Stimulated activated CD4-positive, alpha-beta T cell treated with anti-CD3 and anti-CD28 coated beads, Interleukin-2, amount 100 ng/mL, for 4 hours (primary cell): ENCODE results near the gene GRIK3.

Experiments
- DNase-seq: peaks from one replicate; pipeline ENCODE4 v3.0.0-alpha.2; 2020; ENCODE audit warnings: low read depth

GRIK3 gene

DNA sequence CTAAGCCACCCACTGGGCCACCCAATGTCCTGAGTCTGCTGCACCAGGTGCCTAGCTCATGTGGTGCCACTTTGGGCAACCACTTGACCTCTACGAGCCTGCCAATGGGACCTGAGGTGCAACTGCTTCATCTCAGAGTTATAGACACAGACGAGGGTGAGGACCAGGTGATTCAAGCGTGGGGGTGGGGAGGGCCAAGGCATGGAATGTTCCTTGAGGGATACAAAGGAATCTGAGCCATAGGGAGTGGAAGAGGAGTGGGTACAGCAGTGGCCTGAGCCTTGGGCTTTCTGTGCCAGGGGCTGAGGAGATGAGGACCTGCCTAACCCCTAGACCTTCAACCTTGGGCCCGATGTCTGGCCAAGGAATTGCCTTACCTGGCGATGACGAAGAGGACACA, 209.1 kb downstream of the GRIK3 start:
- no peak for DNase-seq

DNA sequence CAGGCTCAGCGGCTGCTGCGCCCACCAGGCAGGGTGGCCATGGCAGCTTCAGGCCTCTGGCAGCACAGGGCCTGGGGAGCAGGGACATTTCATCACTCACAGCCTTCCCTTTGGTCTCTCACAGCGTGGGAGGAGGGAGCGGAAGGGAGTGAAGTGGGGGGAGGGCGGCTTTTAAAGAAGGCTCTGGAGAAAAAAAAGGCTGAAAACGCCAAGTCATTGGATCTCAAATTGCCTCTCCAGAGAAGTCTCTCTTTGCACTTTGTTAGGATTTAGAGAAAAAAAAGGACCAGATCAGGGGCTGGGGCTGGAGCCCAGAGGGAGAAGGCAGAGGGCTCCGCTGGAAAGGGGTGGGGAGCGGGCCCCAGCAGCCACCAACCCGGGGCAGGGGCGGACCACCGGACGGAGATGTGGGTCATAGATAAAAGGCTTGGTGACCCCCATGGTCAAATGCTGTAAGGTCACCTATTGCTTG, 209.9 kb downstream of the GRIK3 start:
- DNase-seq, result no peak

DNA sequence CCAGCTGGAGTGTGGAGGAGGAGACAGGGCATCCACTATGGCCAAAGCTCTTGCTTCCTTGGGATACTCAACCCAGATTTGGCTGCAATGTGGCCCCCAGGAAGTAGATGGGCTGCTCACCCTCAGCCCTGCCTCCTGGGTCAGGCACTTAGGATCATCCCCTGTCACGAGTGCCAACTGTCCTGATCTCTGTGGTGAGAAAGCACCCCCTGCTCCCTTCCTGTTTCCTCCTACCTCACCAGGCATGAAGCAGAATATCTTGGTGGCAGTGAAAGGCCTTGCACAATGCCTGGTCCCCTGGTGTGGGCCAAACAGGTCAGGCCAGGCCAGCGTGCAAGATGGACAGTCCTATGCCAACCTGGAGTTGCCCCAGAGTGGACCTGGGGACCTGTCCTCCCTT, 211.7 kb downstream of the GRIK3 start:
- DNase-seq, result no peak

DNA sequence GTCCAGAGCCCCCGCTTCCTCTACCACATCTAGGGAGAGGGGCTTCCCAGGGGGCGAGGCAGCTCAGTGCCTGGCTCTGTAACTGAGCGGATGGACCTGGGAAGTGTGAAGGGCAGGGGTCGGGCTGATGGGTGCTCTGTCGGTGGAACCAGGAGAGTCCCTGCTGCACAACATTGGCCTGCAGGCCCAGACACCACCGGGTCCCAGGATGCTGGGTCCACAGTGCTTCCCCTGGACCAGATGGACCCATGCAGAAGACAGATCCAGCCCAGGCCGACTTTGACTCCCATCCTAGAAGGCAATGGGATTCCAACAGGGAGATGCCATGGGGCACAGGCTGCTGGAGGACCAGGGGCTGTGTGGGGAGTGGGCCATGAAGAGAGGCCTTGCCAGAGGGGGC, 212.9 kb downstream of the GRIK3 start:
- DNase-seq, result no peak

DNA sequence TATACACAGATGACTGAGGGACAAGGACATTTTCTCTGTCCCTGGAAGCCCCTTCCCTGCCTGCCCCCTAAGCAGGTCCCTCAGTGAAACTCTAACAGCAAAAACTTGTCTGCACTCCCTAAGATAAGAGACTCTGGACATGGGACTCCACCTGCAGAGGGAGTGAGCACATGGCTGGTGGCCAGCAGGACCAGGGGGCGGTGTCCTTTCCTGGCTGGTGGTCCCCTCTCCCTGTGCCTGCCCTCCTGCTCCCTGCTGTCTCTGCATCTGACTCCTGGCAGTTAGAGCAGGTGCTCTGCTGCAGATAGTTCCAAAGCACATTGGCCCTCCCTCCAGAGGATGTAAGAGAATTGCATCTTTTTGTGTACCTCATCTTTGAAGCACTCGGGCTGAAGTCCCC, 215.5 kb downstream of the GRIK3 start:
- DNase-seq, result no peak

DNA sequence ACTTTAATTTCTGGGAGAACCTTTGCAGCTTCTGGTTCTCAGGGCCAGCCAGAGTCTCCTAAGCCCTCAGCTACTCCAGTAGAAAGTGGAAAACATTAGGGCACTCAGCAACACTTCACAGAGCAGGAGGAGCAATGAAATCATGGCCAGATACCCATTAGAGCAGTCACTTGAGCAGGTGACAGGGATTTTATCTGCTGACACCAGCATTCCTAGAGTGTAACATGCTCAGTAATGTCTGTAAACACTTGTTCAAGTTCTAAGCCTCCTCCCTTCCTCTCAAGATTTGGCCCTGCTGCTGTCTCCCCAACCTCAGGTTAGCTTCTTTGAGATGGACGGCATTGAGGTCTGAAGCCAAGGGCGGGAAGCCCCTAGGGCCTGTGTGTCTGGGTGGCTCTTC, 218.0 kb downstream of the GRIK3 start:
- no peak for DNase-seq

DNA sequence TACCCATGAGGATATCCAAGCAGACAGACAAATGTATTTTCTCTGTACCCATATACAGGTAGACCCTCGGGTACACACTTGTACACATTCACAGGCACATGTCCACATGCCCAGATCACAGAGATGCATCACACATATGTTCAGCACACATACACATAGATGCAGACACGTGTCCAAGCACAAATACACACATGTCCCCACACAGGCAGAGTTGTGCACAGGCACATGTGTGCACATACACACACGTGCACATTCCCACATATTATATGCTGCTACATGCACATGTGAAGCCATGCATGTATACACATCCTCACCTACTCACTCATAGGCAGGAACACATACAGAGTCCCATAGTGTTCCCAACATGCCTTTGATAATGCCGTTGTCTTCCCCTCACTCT, 219.5 kb downstream of the GRIK3 start:
- no peak for DNase-seq

DNA sequence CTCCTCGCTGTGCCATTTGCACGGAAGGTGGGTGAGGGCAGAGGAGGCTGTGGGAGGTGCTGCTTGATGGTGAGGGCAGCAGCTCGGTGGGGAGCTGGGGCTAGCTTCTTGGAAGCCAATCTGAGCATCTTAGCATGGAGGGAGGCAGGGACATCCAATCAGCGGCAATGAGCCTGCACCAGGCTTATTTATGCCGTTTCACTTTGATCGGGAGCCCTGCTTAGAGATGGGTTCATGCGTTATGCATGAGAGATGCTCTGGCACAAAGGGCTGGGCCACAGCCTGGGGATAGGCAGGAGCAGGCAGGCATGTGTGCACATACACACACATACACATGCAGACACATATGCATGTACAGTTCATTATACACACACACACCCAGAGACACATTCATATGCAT, 220.2 kb downstream of the GRIK3 start:
- DNase-seq, result no peak

DNA sequence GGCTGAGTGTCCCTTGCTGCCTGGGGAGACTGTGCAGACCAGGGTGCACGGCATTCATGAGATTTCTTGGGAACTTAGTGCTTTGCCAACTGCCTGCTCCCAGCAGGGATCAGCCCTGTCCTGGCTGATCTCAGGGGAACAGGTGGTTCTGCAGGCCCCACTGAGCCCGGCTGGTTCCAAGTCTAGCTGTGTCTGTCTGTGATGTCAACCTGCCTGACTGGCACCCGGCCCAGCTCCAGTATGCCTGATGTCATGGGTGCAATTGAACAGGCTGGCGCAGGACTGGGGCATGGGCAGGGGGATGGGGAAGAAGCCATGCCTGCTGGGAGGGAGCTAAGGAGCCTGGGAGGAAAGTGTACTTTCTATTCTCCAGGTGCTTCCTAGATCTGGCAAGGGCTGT, 227.1 kb downstream of the GRIK3 start:
- no peak for DNase-seq

DNA sequence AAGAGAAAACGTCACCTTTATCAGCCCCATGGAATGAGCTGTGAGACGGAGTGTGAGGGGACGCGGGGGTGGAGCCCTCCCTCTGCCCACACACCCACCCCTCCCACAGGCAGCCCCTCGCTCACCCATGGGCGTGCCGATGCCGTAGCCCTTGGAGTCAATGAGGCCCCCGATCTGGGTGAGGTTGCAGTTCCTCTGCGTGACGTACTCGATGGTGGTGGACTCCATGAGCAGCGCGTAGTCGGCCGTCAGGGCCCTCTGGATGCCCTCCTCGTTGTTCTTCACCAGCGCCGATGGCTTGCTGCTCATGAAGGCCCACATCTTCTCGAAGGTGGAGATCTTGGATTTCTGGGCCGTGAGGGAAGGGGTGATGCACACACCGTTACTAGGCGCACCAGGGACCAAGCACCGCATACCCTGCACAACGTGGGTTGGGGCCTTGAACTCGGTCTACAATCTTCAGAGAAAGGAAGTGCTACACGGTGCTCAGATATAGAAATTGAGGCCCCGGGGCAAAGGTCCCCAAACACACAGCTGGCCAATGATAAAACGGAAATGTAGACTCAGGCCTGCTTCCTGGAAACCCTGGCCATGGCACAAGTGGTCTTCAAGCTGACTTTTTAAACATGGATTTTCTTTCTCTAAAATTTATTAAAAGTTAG, 228.2 kb downstream of the GRIK3 start:
- DNase-seq, result no peak

DNA sequence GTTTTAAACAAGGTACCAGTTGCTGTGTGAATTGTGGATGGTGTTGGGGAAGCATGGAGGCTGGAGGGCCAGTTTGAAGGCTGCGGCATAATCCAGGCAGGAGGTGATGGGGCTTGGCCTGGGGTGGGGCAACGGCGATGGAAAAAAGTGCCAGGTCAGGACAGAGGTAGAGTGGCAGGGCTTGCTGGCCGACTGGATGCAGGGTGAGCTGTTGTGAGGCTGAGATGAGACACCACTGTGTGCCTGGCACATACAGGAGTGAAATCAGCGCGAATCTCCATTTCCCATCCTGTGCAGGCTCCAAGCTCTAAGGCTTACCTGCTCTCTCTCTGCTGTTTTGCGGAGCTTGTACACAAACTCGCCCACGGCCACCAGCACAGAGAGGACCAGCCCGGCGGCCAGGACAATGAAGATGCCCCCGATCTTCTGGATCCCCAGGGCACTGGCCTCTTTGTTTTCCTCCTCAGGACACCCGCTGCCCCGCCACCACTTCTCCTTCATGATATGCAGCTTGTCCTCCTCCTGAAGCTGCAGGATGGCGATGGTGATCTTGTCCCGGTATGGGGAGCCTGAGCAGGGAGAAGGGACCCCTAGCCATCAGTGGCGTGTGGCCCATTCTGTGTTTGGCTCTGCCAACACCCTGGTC, 229.5 kb downstream of the GRIK3 start:
- DNase-seq, result no peak

DNA sequence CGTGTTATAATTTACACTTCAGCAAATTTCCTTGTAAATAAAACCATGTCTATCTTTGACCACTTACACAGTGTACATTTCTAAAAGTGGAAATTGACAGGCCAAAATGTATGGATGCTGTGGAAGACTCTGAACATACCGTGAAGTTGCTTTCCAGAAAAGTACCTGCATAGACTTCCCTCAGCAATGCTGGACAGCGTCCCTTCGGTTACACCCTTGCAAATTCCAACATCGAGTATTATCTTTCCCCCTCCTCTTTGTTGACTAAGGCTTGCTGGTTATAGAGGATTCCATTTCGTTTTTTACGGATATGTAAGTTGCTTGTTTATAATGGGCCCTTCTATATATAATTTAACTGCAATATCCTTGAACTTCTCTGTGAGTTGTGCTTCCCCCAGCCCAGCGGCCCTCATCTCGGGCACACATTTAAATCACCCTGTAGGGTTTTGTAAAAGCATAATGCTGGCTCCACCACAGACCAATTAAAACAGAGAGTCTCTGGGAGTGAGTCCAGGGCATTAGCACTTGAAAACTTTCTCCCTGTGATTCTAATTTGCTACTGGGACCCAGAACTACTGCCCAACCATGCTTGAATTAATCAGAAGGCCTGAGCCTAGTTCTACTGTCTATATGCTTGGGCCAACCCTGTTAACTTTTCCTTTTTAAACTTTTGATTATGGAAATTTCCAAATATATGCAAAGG, 230.3 kb downstream of the GRIK3 start:
- no peak for DNase-seq

DNA sequence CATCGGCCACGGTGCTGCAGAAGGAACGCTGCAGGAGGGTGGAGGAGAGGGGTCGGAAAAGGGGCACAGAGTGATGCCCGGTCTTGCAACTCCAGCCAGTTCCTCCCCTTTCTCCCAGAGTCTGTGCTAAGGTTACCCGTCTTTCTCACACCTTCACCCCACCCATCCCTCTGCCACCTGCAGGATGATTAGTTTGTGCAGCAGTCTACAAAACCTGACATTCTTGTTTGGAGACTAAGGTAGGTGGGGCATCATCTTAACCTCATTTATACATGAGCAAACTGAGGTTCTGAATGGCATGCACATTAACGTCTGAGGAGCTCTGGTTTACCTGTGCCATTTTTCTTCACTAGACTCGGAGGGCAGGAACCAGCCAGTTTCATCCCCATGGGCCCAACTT, 232.3 kb downstream of the GRIK3 start:
- DNase-seq, result no peak

DNA sequence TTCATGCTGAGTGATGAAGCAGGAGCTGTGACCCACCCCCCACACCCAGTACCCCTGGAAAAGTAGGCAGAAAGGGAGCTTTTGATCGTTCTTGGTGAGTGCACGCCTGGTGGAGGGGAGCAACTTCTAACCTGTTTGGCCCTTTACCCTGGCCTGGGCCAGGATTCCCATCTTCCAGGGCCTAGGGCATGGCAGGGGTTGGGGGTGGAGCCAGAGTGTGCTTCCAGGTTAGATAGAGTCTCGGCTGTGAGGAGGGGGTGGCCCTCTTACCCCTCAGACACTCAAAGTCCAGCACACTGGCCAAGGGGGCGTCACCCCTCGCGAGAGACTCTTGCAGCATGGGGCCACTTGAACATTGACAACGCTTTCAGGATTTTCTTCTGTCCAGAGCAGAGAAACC, 236.6 kb downstream of the GRIK3 start:
- DNase-seq, result no peak

DNA sequence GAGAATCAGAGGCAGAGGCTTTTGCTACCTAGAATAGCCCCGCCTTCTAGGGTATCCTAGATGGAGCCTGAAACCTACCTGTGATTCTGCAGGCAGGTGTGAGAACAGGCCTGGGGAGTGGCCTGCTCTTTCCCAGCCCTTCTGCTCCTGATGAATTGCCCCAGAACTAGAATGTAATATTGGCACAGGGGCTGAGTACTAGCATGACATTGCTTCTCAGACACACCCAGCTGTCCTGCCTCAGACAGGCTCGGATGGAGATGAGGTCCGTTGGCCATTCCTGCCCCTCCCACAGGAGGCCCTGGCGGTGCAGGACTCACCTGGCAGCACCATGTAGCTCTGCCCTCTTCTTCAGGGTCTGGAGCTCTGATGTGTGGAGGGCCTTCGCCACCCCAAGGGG, 237.6 kb downstream of the GRIK3 start:
- no peak for DNase-seq

DNA sequence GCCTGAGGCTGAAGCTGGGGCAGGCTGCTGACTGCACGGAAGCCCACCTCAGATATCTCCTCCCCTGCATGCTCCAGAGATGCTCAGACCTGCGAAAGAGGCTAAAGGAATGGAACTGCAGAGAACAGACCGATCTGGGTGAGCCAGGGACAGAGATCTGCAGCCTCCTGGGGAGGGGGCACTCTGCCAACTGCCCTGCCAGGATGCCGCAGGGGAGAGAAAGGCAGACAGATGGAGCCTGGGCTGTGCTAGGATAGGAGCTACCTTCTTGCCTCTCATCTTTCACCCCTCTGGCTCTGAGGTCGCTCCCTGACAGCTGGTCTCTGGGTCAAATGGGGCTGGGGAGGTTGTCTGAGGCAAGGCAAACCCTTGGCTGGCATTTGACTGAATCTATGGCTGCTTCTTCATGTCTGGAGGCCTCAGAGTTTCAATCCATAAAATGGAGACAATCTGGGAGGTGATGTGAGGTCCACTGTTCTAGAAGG, 238.2 kb downstream of the GRIK3 start:
- DNase-seq, result no peak

DNA sequence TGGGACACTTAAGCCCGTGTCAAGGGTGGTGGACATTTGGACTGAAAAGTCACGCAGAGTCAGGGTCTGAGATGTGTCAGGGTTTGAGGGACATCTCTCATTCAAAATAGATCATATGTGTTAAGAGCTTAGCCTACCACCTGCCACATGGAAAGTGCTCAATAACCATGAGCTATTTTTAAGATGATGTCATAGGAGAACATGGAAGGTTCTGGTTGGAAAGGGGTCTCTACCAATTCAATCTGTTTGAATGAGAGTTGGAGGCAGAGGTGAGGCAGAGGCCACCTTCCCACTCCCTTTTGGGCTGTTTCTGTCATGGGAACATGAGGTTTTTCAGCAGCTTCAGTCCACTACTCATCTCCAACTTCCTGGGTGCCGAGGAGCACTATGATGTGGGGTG, 239.9 kb downstream of the GRIK3 start:
- DNase-seq, result no peak

DNA sequence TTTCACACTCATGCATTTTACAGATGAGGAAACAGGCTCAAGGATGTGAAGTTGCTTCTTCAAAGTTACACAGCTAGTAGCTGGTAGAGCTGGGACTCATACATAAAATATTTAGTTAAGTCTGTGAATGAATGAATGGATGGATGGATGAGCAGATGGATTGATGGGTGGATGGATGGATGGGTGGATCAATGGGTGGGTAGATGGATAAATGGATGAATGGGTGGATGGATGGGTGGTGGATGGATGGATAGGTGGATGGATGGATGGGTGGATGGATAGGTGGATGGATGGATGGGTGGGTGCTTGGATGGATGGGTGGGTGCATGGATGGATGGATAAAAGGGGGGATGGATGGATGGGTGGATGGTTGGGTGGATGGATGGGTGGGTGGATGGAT, 240.9 kb downstream of the GRIK3 start:
- no peak for DNase-seq

DNA sequence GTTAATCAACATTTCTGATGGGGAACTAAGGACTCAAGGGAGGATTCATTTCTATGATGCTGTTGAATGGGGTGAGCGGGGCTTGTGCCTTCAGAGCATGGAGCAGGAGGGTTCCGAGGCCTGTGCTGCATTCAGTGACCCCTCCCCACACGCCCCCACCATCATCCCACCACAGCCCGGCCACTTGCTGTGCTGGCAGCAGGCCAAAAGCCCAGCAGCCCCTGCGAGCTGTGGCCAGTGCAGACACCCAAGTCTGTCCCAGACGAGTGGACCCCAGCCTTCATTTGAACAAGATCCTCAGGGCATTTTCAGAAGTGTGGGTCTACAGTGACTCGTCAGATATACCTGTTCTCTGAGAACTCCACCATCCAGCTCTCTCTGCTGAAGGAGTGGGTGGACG, 242.0 kb downstream of the GRIK3 start:
- DNase-seq, result no peak

DNA sequence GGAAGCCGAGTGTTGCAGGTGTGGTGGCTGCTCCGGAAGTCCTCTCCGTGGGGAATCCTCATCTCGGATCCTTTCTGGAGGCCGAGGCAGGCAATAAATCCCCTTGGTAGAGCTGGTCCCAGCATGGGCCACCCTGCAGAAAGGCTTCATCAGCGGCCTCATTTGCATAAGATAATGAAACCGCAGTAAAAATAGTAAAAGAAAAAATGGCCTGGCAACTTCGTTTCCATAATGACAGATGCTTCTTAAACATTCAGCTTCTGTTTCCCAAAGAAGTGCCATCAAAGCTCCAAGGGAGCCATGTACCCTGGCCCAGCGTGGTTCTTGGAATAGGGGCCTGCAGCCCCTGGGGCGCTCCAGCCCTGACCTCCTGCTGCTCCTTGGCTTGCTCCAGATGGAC, 244.1 kb downstream of the GRIK3 start:
- DNase-seq, result no peak

DNA sequence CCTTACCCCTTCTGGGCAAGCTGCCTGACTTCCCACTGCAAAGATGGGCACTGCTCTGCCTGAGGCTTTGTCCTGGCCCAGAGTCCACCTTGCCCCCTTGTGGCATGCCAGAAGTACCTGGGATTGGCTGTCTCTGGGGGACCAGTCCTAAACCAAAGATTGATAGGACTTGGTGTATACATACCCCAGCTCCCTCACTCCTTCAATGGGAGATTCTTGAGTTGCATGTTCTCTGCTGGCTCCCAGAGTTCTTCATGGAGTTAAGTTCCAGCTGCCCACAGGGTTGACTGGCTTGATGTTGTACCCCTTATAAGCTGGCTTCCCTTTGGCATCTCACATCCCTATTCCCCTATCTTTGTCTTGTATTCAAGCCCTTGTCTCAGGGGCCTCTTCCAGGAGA, 244.8 kb downstream of the GRIK3 start:
- no peak for DNase-seq

DNA sequence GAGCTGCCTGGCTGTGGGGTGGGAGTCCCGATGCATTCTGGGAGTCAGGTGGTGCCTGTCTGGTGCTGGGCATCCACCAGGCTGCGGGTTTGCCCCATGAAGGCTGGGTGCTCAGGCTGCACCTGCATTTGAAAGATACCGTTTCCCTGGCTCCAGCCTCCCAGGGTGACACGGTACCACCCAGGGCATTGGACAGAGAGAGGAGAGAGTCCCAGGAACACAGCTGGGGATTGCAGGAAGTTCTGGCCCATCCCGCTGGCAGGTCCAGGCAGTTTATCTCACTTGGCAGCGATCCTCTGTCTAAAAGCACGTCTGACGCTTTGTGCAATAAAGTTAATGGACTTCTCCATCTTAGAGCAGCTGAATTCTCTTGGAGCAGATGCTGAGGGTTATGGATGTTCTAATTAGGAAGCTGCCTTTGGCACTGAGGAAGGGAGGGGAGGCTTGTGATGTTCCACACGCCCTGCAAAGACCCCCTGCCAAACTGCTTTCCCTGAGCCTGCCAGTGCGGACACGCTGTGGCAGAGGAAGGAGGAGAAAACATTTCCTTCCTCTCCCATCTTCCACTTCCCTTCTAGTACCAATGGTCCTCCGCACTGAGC, 246.9 kb downstream of the GRIK3 start:
- DNase-seq, result no peak

DNA sequence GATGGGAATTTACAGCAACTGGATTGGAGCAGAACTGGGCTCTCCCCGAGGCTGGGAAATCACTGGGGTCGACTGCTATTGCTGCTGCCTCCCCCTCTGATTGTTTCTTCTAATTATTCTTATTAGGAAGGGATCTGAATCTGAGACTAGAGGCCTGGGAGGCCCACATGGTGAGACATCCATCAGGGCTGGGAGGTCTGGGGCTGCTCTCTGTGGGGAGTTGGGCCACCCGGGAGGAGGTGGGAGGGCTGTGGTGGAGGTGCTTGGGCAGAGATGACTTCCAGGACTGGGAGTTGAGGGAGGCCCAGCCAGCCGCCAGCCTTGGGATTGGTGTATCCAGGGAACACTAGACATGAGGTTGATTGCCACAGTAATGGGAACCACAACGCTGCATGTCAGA, 247.9 kb downstream of the GRIK3 start:
- no peak for DNase-seq
